Measurements from ENCODE around the gene HIRA. TPM values are rescaled to one million over a fixed set of nuclear protein-coding genes. Genes with fewer than 3 reads are reported as not detected.

Gene HIRA
- total and polyA plus RNA-seq, 9 of the 15 experiments (the other 6 are each of a cell fraction or from before 2014, with no cell fraction given): 0.96 to 132 (median 58.4) TPM

DNA sequence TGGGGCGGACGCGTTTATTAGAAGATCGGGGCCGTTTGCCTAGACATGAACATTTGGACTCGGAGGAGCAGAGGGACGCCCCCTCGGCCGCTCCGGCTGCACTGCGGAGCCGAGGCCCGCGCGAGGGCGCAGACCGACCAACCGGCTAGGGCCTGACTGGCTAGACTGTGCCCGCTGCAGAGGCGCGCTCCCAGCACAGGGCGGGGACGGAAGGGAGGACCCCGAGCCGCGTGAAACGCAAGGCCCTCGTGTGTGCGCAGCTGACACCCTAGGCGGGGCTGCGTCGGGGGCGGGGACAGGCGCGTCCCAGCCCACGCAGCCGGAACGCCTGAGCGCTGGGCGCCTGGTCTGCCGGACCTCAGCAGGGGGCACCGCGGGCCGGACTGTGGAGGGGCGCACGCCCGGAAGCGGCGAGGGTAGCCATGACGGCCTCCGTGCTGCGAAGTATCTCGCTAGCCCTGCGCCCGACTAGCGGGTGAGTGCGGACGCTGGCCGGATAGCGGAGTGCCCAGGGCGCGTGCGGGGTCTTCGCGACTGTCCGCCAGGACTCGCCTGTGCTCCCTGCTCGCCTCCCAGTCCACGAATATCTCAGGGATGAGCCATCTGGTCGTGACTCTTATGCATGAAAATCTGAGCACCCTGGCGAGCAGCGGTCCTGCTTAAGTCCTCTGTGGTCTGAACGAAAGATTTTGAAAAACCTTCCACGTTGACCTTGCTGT, 759 bp upstream of the HIRA start, which contains the start of gene MRPL40 (continued):
- TF ChIP-seq MTA3 (IDR thresholded peaks at IDR 0.05; ENCODE audit: borderline replicate concordance): no peak
- TF ChIP-seq DIDO1 (tag; IDR thresholded peaks at IDR 0.05; ENCODE audit: low read depth): peak; percentile 99
- peak; percentile 77 for TF ChIP-seq SMAD1 (IDR thresholded peaks at IDR 0.05; ENCODE audit: low read depth, low read length, partially characterized antibody)
- peak; percentile 61; the same call in 1 of the 2 replicates for TF ChIP-seq ZNF436 (CRISPR knock-in tag; IDR thresholded peaks at IDR 0.05)
- no peak for TF ChIP-seq POLR2AphosphoS5 (IDR thresholded peaks at IDR 0.05; ENCODE audit: control insufficient read depth, insufficient read depth, low read depth, low read length)
- TF ChIP-seq, protein P1, sequence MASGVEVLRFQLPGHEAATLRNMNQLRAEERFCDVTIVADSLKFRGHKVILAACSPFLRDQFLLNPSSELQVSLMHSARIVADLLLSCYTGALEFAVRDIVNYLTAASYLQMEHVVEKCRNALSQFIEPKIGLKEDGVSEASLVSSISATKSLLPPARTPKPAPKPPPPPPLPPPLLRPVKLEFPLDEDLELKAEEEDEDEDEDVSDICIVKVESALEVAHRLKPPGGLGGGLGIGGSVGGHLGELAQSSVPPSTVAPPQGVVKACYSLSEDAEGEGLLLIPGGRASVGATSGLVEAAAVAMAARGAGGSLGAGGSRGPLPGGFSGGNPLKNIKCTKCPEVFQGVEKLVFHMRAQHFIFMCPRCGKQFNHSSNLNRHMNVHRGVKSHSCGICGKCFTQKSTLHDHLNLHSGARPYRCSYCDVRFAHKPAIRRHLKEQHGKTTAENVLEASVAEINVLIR (CRISPR knock-in tag; IDR thresholded peaks at IDR 0.05): peak; percentile 97
- TF ChIP-seq ZNF165 (CRISPR knock-in tag; IDR thresholded peaks at IDR 0.05; ENCODE audit: borderline replicate concordance): peak; percentile 97
- peak; percentile 98 for TF ChIP-seq OTX1 (CRISPR knock-in tag; IDR thresholded peaks at IDR 0.05)
- peak; percentile 98 for TF ChIP-seq MXI1 (IDR thresholded peaks at IDR 0.05; ENCODE audit: low read depth, low read length)
- TF ChIP-seq SRF (CRISPR knock-in tag; IDR thresholded peaks at IDR 0.05): peak; percentile 64 to 90; a peak in 2 of 4 replicates
- TF ChIP-seq CHCHD3 (CRISPR knock-in tag; IDR thresholded peaks at IDR 0.05): peak; percentile 96
- TF ChIP-seq, protein P2, sequence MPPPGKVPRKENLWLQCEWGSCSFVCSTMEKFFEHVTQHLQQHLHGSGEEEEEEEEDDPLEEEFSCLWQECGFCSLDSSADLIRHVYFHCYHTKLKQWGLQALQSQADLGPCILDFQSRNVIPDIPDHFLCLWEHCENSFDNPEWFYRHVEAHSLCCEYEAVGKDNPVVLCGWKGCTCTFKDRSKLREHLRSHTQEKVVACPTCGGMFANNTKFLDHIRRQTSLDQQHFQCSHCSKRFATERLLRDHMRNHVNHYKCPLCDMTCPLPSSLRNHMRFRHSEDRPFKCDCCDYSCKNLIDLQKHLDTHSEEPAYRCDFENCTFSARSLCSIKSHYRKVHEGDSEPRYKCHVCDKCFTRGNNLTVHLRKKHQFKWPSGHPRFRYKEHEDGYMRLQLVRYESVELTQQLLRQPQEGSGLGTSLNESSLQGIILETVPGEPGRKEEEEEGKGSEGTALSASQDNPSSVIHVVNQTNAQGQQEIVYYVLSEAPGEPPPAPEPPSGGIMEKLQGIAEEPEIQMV (tag; conservative IDR thresholded peaks at IDR 0.05; ENCODE audit: low read depth): peak; percentile 82
- no peak for TF ChIP-seq NCOA4 (IDR thresholded peaks at IDR 0.05; ENCODE audit: partially characterized antibody)
- no peak for TF ChIP-seq CREM (IDR thresholded peaks at IDR 0.05; ENCODE audit: low read depth)
- no peak for TF ChIP-seq ZNF408 (CRISPR knock-in tag; IDR thresholded peaks at IDR 0.05; ENCODE audit: low read depth)
- no peak for TF ChIP-seq TARDBP (IDR thresholded peaks at IDR 0.05)
- TF ChIP-seq ZNF174 (CRISPR knock-in tag; IDR thresholded peaks at IDR 0.05): peak; percentile 96; the same call in 1 of the 2 replicates
- peak; percentile 99 for TF ChIP-seq PHF8 (IDR thresholded peaks at IDR 0.05; ENCODE audit: borderline replicate concordance, low read length)
- TF ChIP-seq ILF3 (IDR thresholded peaks at IDR 0.05; ENCODE audit: borderline replicate concordance): no peak
- TF ChIP-seq SAFB (IDR thresholded peaks at IDR 0.05; ENCODE audit: borderline replicate concordance, low read depth, low read length): peak; percentile 99
- peak; percentile 92 for TF ChIP-seq DMBX1 (CRISPR knock-in tag; IDR thresholded peaks at IDR 0.05; ENCODE audit: borderline replicate concordance)
- no peak for TF ChIP-seq DNMT1 (IDR thresholded peaks at IDR 0.05)
- TF ChIP-seq TRIM24 (IDR thresholded peaks at IDR 0.05): no peak
- TF ChIP-seq ZC3H11A (IDR thresholded peaks at IDR 0.05; ENCODE audit: low read depth, low read length): peak; percentile 100
- peak; percentile 100; the same call in 1 of the 2 replicates for TF ChIP-seq RBM17 (IDR thresholded peaks at IDR 0.05; ENCODE audit: borderline replicate concordance, low read depth, low read length)
- peak in 1 of 2 experiments; percentile 98; a peak in 1 of 3 replicates for TF ChIP-seq CBX3 (IDR thresholded peaks at IDR 0.05; ENCODE audit: borderline replicate concordance in 1 of 2, low read length in 2 of 2)
- TF ChIP-seq RCOR1 (IDR thresholded peaks at IDR 0.05; ENCODE audit: borderline replicate concordance in 1 of 2, low read depth in 2 of 2, low read length in 2 of 2): peak; percentile 55 to 97
- TF ChIP-seq KDM4B (IDR thresholded peaks at IDR 0.05; ENCODE audit: borderline replicate concordance in 2 of 2, low read depth in 1 of 2): no peak
